Measurements from ENCODE around the gene SEMA6C.

SEMA6C gene

GRCh38 chr1:151137789-151138188 is 8.6 kb downstream of the SEMA6C start:
- no peak for ATAC-seq
- TF ChIP-seq ZNF70 (CRISPR knock-in tag; IDR thresholded peaks at IDR 0.05): no peak
- TF ChIP-seq ARNTL (CRISPR knock-in tag; IDR thresholded peaks at IDR 0.05; ENCODE audit: borderline replicate concordance, low read depth): no peak
- TF ChIP-seq CREB5 (CRISPR knock-in tag; IDR thresholded peaks at IDR 0.05; ENCODE audit: low read depth): no peak
- TF ChIP-seq ZC3H10 (CRISPR knock-in tag; IDR thresholded peaks at IDR 0.05): no peak
- no peak for TF ChIP-seq PPARA (CRISPR knock-in tag; IDR thresholded peaks at IDR 0.05; ENCODE audit: borderline replicate concordance)
- no peak for TF ChIP-seq ZNF8 (CRISPR knock-in tag; IDR thresholded peaks at IDR 0.05)
- TF ChIP-seq RARB (CRISPR knock-in tag; IDR thresholded peaks at IDR 0.05): no peak
- TF ChIP-seq GLIS3 (CRISPR knock-in tag; IDR thresholded peaks at IDR 0.05): no peak
- TF ChIP-seq TCF4 (CRISPR knock-in tag; IDR thresholded peaks at IDR 0.05; ENCODE audit: borderline replicate concordance): no peak
- no peak for TF ChIP-seq CSDC2 (CRISPR knock-in tag; IDR thresholded peaks at IDR 0.05)
- no peak for TF ChIP-seq CSRNP3 (CRISPR knock-in tag; IDR thresholded peaks at IDR 0.05)
- no peak for TF ChIP-seq OSR1 (CRISPR knock-in tag; IDR thresholded peaks at IDR 0.05)
- TF ChIP-seq ZFP3 (CRISPR knock-in tag; IDR thresholded peaks at IDR 0.05): no peak
- no peak for TF ChIP-seq PATZ1 (CRISPR knock-in tag; IDR thresholded peaks at IDR 0.05; ENCODE audit: borderline replicate concordance)
- TF ChIP-seq TOX (CRISPR knock-in tag; IDR thresholded peaks at IDR 0.05; ENCODE audit: borderline replicate concordance): no peak
- no peak for TF ChIP-seq ISL1 (CRISPR knock-in tag; IDR thresholded peaks at IDR 0.05)
- no peak for TF ChIP-seq ZNF565 (CRISPR knock-in tag; conservative IDR thresholded peaks at IDR 0.05; ENCODE audit: low read depth)
- no peak for TF ChIP-seq SNAI2 (CRISPR knock-in tag; IDR thresholded peaks at IDR 0.05)
- no peak for TF ChIP-seq POU6F1 (CRISPR knock-in tag; IDR thresholded peaks at IDR 0.05; ENCODE audit: borderline replicate concordance, low read depth)
- no peak for TF ChIP-seq BACH2 (CRISPR knock-in tag; IDR thresholded peaks at IDR 0.05; ENCODE audit: borderline replicate concordance)

GRCh38 chr1:151135433-151136385 is 10.7 kb downstream of the SEMA6C start:
- ATAC-seq: no peak
- TF ChIP-seq POU6F1 (CRISPR knock-in tag; IDR thresholded peaks at IDR 0.05; ENCODE audit: borderline replicate concordance, low read depth): no peak
- TF ChIP-seq TOX (CRISPR knock-in tag; IDR thresholded peaks at IDR 0.05; ENCODE audit: borderline replicate concordance): no peak
- TF ChIP-seq PATZ1 (CRISPR knock-in tag; IDR thresholded peaks at IDR 0.05; ENCODE audit: borderline replicate concordance): no peak
- TF ChIP-seq GLIS3 (CRISPR knock-in tag; IDR thresholded peaks at IDR 0.05): no peak
- no peak for TF ChIP-seq RARB (CRISPR knock-in tag; IDR thresholded peaks at IDR 0.05)
- no peak for TF ChIP-seq ZNF565 (CRISPR knock-in tag; conservative IDR thresholded peaks at IDR 0.05; ENCODE audit: low read depth)
- no peak for TF ChIP-seq CSRNP3 (CRISPR knock-in tag; IDR thresholded peaks at IDR 0.05)
- no peak for TF ChIP-seq CSDC2 (CRISPR knock-in tag; IDR thresholded peaks at IDR 0.05)
- TF ChIP-seq ZC3H10 (CRISPR knock-in tag; IDR thresholded peaks at IDR 0.05): no peak
- no peak for TF ChIP-seq BACH2 (CRISPR knock-in tag; IDR thresholded peaks at IDR 0.05; ENCODE audit: borderline replicate concordance)
- no peak for TF ChIP-seq CREB5 (CRISPR knock-in tag; IDR thresholded peaks at IDR 0.05; ENCODE audit: low read depth)
- TF ChIP-seq TSHZ2 (CRISPR knock-in tag; IDR thresholded peaks at IDR 0.05): no peak

Data from SK-N-SH treated with all-trans-retinoic acid at 6 μM for 48 hours (cell line).